Ishikawa (cell line): ENCODE measurements around the gene TMSB15C.

Source experiments
- CEBPB ChIP-seq: IDR thresholded peaks from 2 replicates; pipeline ENCODE4 v1.6.1; 2012
- EGR1 ChIP-seq: IDR thresholded peaks from 2 replicates; pipeline ENCODE4 v1.6.1; 2012
- YY1 ChIP-seq: IDR thresholded peaks from 2 replicates; pipeline ENCODE4 v1.6.1; 2012; ENCODE audit warnings: low read depth
- TF ChIP-seq, protein P1 (sequence below): IDR thresholded peaks from 2 replicates; pipeline ENCODE4 v1.6.1; 2012

DNA sequence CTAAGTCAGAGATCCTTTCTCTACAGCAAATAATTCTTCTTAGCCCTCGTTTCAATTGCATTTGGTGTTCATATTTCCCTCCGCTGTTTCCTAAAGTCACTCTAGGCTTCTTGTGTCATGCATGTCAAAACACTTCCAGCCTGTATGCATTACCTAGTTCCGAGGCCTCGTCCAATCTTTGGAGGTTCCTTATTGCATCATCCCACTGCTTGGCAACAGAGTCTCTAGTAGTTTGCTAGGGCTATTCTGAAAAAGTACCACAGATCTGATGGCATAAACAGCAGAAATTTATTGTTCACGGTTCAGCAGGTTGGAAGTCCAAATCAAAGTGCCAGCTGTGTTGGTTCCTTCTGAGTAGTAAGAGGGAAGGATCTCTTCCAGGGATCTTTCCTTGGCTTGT lies 30.4 kb downstream of the TMSB15C start:
- TF ChIP-seq, protein P1, sequence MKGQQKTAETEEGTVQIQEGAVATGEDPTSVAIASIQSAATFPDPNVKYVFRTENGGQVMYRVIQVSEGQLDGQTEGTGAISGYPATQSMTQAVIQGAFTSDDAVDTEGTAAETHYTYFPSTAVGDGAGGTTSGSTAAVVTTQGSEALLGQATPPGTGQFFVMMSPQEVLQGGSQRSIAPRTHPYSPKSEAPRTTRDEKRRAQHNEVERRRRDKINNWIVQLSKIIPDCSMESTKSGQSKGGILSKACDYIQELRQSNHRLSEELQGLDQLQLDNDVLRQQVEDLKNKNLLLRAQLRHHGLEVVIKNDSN = no peak
- no peak for TF ChIP-seq EGR1
- TF ChIP-seq CEBPB = no peak
- TF ChIP-seq YY1 = no peak
